ENCODE data around the gene TMPRSS3.
A peak's percentile ranks its signal among the peaks of the same experiment; 100 is the strongest.

Gene TMPRSS3

DNA sequence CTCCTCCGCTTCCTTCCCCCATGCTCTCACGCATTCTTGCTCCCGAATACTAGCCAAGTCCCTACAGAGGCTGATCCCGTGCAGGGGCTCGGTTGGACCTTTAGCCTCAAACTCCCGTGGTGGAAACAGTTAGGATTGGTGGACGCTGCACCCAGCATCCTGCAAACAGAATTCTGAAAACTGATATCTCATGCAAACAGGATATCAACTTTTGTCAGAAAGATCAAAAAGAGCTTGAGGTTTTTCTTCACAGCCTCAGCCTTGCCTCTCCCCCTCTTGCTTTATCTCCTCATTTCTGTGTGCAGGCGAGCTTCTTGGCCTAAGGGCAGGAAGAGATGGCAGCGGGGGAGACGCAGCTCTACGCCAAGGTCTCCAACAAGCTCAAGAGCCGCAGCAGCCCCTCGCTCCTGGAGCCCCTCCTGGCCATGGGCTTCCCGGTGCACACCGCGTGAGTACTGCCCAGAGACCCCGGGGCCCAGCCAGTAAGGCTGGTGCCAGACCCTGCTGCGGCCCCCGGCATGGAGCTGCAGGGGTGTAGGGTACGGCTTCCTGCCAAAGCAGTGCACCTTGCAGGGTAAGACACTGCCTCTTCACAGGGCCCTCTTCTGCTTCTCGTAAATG is 7.9 kb upstream of the TMPRSS3 start, which contains the start of gene UBASH3A:
Gene UBASH3A, plus strand, starts transcription at position 292 of the 621 bp plus-strand sequence. Its CDS starts 44 bp downstream, at position 336.
- TF ChIP-seq, protein P1, sequence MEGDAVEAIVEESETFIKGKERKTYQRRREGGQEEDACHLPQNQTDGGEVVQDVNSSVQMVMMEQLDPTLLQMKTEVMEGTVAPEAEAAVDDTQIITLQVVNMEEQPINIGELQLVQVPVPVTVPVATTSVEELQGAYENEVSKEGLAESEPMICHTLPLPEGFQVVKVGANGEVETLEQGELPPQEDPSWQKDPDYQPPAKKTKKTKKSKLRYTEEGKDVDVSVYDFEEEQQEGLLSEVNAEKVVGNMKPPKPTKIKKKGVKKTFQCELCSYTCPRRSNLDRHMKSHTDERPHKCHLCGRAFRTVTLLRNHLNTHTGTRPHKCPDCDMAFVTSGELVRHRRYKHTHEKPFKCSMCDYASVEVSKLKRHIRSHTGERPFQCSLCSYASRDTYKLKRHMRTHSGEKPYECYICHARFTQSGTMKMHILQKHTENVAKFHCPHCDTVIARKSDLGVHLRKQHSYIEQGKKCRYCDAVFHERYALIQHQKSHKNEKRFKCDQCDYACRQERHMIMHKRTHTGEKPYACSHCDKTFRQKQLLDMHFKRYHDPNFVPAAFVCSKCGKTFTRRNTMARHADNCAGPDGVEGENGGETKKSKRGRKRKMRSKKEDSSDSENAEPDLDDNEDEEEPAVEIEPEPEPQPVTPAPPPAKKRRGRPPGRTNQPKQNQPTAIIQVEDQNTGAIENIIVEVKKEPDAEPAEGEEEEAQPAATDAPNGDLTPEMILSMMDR (conservative IDR thresholded peaks at IDR 0.05; ENCODE audit: low read depth, low read length) = no peak
- peak; percentile 5 for DNase-seq (ENCODE audit: low read depth)
- no peak within 1 kb of the TSS for H3K4me3 ChIP-seq (ENCODE audit: low read depth, low read length)

DNA sequence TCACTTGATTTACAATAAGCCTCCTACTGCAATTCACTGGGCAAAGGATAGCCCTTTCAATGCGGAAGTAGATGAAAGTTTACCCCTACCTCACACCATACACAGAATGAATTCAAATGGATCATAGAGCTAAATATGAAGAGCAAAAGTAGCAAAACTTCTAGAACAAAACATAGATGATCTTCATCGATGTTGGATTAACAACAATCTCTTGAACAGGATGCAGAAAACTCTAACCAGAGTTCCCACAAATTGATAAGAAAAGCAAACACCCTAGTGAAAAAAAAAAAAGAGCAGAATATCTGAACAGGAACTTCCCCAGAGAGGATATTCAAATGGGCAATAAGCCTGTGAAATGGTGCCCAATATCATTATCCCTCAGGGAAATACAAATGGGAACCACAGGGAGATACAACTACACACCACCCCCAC is 6.0 kb upstream of the TMPRSS3 start:
- TF ChIP-seq, protein P1 (conservative IDR thresholded peaks at IDR 0.05; ENCODE audit: low read depth, low read length) = no peak
- no peak overlapping the region for H3K4me3 ChIP-seq (ENCODE audit: low read depth, low read length)
- no peak for DNase-seq (ENCODE audit: low read depth)

DNA sequence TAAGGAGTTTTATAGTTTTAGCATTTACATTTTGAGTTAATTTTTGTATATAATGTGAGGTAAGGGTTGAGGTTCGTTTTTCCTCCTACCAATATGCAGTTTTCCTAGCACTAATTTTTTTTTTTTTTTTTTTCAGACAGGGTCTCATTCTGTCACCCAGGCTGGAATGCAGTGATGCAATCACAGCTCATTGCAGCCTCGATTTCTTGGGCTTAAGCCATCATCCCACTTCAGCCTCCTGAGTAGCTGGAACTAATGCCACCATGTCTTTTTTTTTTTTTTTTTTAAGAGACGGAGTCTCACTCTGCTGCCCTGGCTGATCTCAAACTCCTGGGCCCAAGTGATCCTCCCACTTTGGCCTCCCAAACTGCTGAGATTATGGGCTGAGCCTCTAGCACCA is 5.3 kb upstream of the TMPRSS3 start:
- peak; percentile 35 for DNase-seq (ENCODE audit: low read depth)
- H3K4me3 ChIP-seq (ENCODE audit: low read depth, low read length) = no peak overlapping the region
- TF ChIP-seq, protein P1 (conservative IDR thresholded peaks at IDR 0.05; ENCODE audit: low read depth, low read length) = no peak

DNA sequence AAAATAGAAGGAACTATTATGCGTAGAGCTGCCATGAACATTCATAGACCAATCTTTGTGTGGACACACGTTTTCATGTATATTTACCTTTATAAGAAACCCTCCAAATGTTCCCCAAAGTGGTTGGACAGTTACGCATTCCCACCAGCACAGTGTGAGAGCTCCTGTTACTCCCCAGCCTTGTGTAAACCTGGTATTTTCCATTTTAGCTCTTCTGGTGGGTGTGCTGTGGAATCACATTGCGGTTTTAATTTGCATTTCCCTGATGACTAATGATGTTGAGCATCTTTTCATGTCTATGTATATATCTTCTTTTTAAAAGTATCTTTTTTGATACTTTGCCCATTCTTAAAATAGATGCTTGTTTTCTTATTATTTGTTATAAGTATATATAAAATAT is 4.7 kb upstream of the TMPRSS3 start:
- TF ChIP-seq, protein P1 (conservative IDR thresholded peaks at IDR 0.05; ENCODE audit: low read depth, low read length) = no peak
- DNase-seq (ENCODE audit: low read depth) = peak; percentile 59
- no peak overlapping the region for H3K4me3 ChIP-seq (ENCODE audit: low read depth, low read length)

DNA sequence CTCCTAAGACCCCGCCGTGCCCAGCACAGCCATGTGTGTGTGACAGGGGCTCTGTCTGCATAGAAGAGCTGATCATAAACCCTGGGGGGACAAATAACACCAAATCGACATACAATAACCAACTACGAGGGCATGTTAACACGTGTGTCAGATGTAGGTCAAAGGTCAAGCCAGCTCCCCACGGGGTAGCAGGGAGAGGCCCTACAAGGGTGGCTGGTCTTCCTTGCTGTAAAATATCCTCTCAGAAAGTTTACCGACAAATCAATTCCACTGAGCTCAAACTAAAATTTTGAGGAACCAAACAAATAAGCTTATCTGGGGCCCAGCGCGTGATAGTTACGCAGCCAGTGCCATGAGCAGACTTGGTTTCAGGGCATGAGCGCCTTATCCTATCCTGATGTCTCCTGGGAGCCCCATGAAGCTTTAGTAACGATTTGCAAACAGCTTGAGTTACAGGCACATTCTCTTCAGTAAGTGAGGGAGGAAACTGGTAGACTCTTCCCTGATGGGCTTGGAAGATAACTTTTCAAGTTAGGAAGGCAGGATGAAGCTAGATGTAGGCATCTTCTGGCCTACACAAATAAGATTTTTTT is 2.7 kb upstream of the TMPRSS3 start:
- DNase-seq (ENCODE audit: low read depth) = no peak
- H3K4me3 ChIP-seq (ENCODE audit: low read depth, low read length) = no peak overlapping the region
- TF ChIP-seq, protein P1 (conservative IDR thresholded peaks at IDR 0.05; ENCODE audit: low read depth, low read length) = no peak

DNA sequence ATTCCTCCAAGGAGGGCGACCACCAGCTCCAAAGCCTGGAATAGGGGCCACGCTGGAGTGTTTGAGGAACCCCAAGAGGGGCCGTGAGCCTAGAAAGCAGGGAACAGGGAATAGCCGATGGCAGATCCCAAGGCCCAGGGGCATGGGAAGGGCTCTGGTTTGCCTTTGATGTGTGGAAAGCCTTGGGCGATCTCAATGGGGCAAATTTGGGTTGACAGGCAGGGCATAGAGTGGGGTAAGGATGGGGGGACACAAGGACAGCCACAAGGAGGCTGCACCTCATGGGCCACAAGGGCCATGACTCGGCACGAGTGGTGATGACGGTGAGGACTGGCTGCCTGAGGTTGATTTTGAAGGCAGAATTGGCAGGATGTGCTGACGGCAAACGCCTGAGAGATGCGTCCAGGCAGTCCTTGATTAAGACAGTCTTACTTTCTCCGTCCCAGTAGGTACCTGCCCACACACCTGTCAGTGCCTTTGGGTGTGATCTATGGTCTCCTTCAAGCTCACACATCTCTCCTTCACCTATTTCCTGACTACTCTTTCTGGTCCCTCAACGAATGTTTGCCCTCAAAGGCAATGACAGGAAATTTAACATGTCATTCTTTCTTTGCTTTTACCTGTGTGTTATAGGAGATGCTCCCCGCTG is 2.0 kb upstream of the TMPRSS3 start:
- no peak for DNase-seq (ENCODE audit: low read depth)
- H3K4me3 ChIP-seq (ENCODE audit: low read depth, low read length) = no peak overlapping the region
- TF ChIP-seq, protein P1 (conservative IDR thresholded peaks at IDR 0.05; ENCODE audit: low read depth, low read length) = no peak
